Heart left ventricle (tissue), 13 donors: ENCODE results near the gene DNM3.

ENCODE experiments used
- CTCF ChIP-seq, 12 donors: fragments of 200-600 bp; sonication (generic) in 4 of 12; IDR thresholded peaks; one replicate each; pipeline versions ENCODE4 v1.5.0 to v1.8.0; 2018 to 2022; ENCODE audit warnings: antibody characterized with exemption in 12 of 12, mild to moderate bottlenecking in 5 of 12
- POLR2A ChIP-seq, 2 donors: fragments of 450-650 bp; IDR thresholded peaks; one replicate each; pipeline ENCODE4 v1.6.1; 2017; ENCODE audit warnings: antibody characterized with exemption in 2 of 2, mild to moderate bottlenecking in 2 of 2, moderate library complexity in 2 of 2
- donor health status: ischemic (EF 13 %, LVEDD 7.1; RV severe dilation, severe dysfunction).
- donor health status: DM: no; HTN: yes; CAD: no.
- donor health status: DM: no; HTN: no; CAD: no.
- donor health status: ischemic (EF 25% LVEDD 6.9; RV normal size, moderate dysfunction).
- donor health status: ischemic (EF 25% LVEDD 5.7; RV mildly dilated, moderate dysfunction).
- donor health status: ischemic (EF 35%, LVEDD 5.7; RV mildly dilated, moderate dysfunction).
- donor health status: nonischemic (EF 11% LVEDD 7.7; RV severe dilation, severe dysfunction).
- donor health status: DM: yes; HTN: yes; CAD: no.
- donor health status: PGD.
- donor health status: ischemic (EF 29% LVEDD 5.4; RV normal size, mild dysfunction).
- donor health status: nonischemic (EF 23%, LVEDD 6.1; RV moderate dilation, normal function).

GRCh38 chr1:171910786-171911185 lies 69.5 kb downstream of the DNM3 start:
- TF ChIP-seq CTCF (IDR thresholded peaks at IDR 0.05) (no peak), POLR2A (IDR thresholded peaks at IDR 0.05) (no peak)
